ENCODE data around the gene ARHGEF10L. TPM values are rescaled to one million over a fixed set of nuclear protein-coding genes. Genes with fewer than 3 reads are reported as not detected.
A peak's percentile ranks its signal among the peaks of the same experiment; 100 is the strongest.

ARHGEF10L gene
- total and polyA plus RNA-seq, 8 donors = 36.2 to 104 (median 52.8) TPM

GRCh38 chr1:17564458-17565393 is 25.2 kb downstream of the ARHGEF10L start:
- H3K4me3 ChIP-seq = no peak overlapping the region
- H3K9me3 ChIP-seq = no peaks in the 10 kb centered on the region
- H3K27ac ChIP-seq = peak overlapping the region; percentile 58 to 78 (median 72)
- intact Hi-C loops (cut with DNase I) = no loop called here
- no peaks in the 10 kb centered on the region for H3K36me3 ChIP-seq
- H3K4me1 ChIP-seq = peaks cover 53 to 78% (median 71%) of the 10 kb centered on the region in 3 donors
- no peaks in the 10 kb centered on the region for H3K27me3 ChIP-seq
- peak in 4 of 6 donors; percentile 78 to 87 (median 83) for DNase-seq
- 41% methylated on average over 16 of the region's 16 CpGs for WGBS, 2 donors
- ATAC-seq = peak; percentile 67 to 78 (median 70)
- TF ChIP-seq CTCF (IDR thresholded peaks at IDR 0.05) = no peak
- FAIRE-seq = no peak

- FAIRE-seq (no peak), DNase-seq (no peak), ATAC-seq (no peak)
- H3K9me3 ChIP-seq = no peaks in the 10 kb centered on the region
- TF ChIP-seq CTCF (IDR thresholded peaks at IDR 0.05) = no peak
- WGBS, 2 donors = 56% methylated on average over 17 of the region's 17 CpGs
- no peak overlapping the region for H3K4me3 ChIP-seq
- peaks cover 46 to 73% (median 61%) of the 10 kb centered on the region in 3 donors for H3K4me1 ChIP-seq
- no peaks in the 10 kb centered on the region for H3K27me3 ChIP-seq
- peak overlapping the region; percentile 58 to 78 (median 72) for H3K27ac ChIP-seq
- no peaks in the 10 kb centered on the region for H3K36me3 ChIP-seq
- intact Hi-C loops (cut with DNase I) = no loop called here
Observed at GRCh38 chr1:17565461-17566252, 26.2 kb downstream of the ARHGEF10L start.

GRCh38 chr1:17566417-17566816 is 26.9 kb downstream of the ARHGEF10L start:
- 92 to 97% methylated on average over 3 of the region's 3 CpGs for WGBS, 2 donors
- Histone ChIP-seq H3K27me3 (no peaks in the 10 kb centered on the region), H3K4me3 (no peak overlapping the region), H3K4me1 (peaks cover 39 to 66% (median 54%) of the 10 kb centered on the region in 3 donors), H3K9me3 (no peaks in the 10 kb centered on the region), H3K36me3 (no peaks in the 10 kb centered on the region), H3K27ac (no peak overlapping the region)
- intact Hi-C loops (cut with DNase I) = no loop called here
- FAIRE-seq (no peak), ATAC-seq (no peak), DNase-seq (no peak)
- no peak for TF ChIP-seq CTCF (IDR thresholded peaks at IDR 0.05)

GRCh38 chr1:17566892-17567291 is 27.4 kb downstream of the ARHGEF10L start:
- Histone ChIP-seq H3K4me1 (peaks cover 36 to 61% (median 49%) of the 10 kb centered on the region in 3 donors), H3K36me3 (no peaks in the 10 kb centered on the region), H3K27ac (no peak overlapping the region), H3K4me3 (no peak overlapping the region), H3K9me3 (no peaks in the 10 kb centered on the region), H3K27me3 (no peaks in the 10 kb centered on the region)
- ATAC-seq (no peak), FAIRE-seq (no peak), DNase-seq (no peak)
- intact Hi-C loops (cut with DNase I) = no loop called here
- 56 to 65% methylated on average over 9 of the region's 9 CpGs for WGBS, 2 donors
- TF ChIP-seq CTCF (IDR thresholded peaks at IDR 0.05) = no peak
